ENCODE data around the gene NCCRP1.

Gene NCCRP1

GRCh38 chr19:39248806-39249205, 52.0 kb downstream of the NCCRP1 start, which contains the start of gene IFNL4:
Gene IFNL4 (minus strand): TSS chr19:39248856.
- DNase-seq, result no peak

- no peak for DNase-seq
Measured at GRCh38 chr19:39251081-39251480, 54.3 kb downstream of the NCCRP1 start.
